ENCODE measurements around the gene LMTK3. TPM values are rescaled to one million over a fixed set of nuclear protein-coding genes. Genes with fewer than 3 reads are reported as not detected.

Gene LMTK3
- total and polyA plus RNA-seq, 12 donors = 0.06 to 15.1 (median 2.2) TPM

GRCh38 chr19:48450441-48450840 lies 61.2 kb downstream of the LMTK3 start:
- no peak for TF ChIP-seq POLR2A (IDR thresholded peaks at IDR 0.05)
- TF ChIP-seq CTCF (IDR thresholded peaks at IDR 0.05) = no peak
- intact Hi-C loops (cut with DNase I) = no loop called here
- no peak for DNase-seq
- Histone ChIP-seq H3K36me3 (replicated peaks in 1 of 2) (peaks cover 0 to 66% of the 10 kb centered on the region in 2 donors), H3K4me1 (replicated peaks in 1 of 2) (peaks cover 5 to 6% of the 10 kb centered on the region in 2 donors), H3K27me3 (no peaks in the 10 kb centered on the region), H3K9me3 (replicated peaks in 1 of 3) (no peaks in the 10 kb centered on the region), H3K27ac (no peak overlapping the region), H3K4me3 (no peak overlapping the region)
- whole genome bisulfite sequencing, 4 donors = 92 to 95% (median 94%) methylated on average over 13 to 23 of the region's 23 CpGs

- DNase-seq = no peak
- 79 to 93% (median 91%) methylated on average over 4 of the region's 4 CpGs for WGBS, 4 donors
- H3K9me3 ChIP-seq (replicated peaks in 1 of 3) = no peaks in the 10 kb centered on the region
- peaks cover 5% of the 10 kb centered on the region for H3K27me3 ChIP-seq
- H3K36me3 ChIP-seq (replicated peaks in 1 of 2) = peaks cover 0 to 62% of the 10 kb centered on the region in 2 donors
- intact Hi-C loops (cut with DNase I) = loop anchor here in 1 of 2 donors (10.0 kb wide), 1 partner anchor 54 kb away; the partner anchor contains the start of genes GRIN2D and KDELR1
- no peak overlapping the region for H3K27ac ChIP-seq
- H3K4me1 ChIP-seq (replicated peaks in 1 of 2) = peaks cover 5 to 20% of the 10 kb centered on the region in 2 donors
- H3K4me3 ChIP-seq = no peak overlapping the region
- TF ChIP-seq POLR2A (IDR thresholded peaks at IDR 0.05) = no peak
- TF ChIP-seq CTCF (IDR thresholded peaks at IDR 0.05) = no peak
Measured at GRCh38 chr19:48448563-48448962, 63.1 kb downstream of the LMTK3 start.

GRCh38 chr19:48446579-48446978 lies 65.1 kb downstream of the LMTK3 start:
- H3K36me3 ChIP-seq (replicated peaks in 1 of 2) = peaks cover 0 to 42% of the 10 kb centered on the region in 2 donors
- no peaks in the 10 kb centered on the region for H3K9me3 ChIP-seq (replicated peaks in 1 of 3)
- intact Hi-C loops (cut with DNase I) = loop anchor here in 1 of 2 donors (10.0 kb wide), 1 partner anchor 52 kb away; the partner anchor contains the start of genes GRIN2D and KDELR1
- peak overlapping the region in 3 of 4 donors; percentile 72 to 100 (median 86) for H3K4me3 ChIP-seq
- H3K27me3 ChIP-seq = peaks cover 5% of the 10 kb centered on the region
- H3K27ac ChIP-seq = no peak overlapping the region
- no peak for TF ChIP-seq CTCF (IDR thresholded peaks at IDR 0.05)
- TF ChIP-seq POLR2A (IDR thresholded peaks at IDR 0.05) = no peak
- peaks cover 5 to 20% of the 10 kb centered on the region in 2 donors for H3K4me1 ChIP-seq (replicated peaks in 1 of 2)
- WGBS, 4 donors = 66 to 87% (median 80%) methylated on average over 5 to 7 of the region's 7 CpGs
- DNase-seq = no peak

- peak within 1 kb of the TSS; percentile 51 to 91 (median 82) for H3K27ac ChIP-seq
- intact Hi-C loops (cut with DNase I) = loop anchor here in 1 of 2 donors (10.0 kb wide), 1 partner anchor 51 kb away; the partner anchor contains the start of genes GRIN2D and KDELR1
Measured at GRCh38 chr19:48445606-48446481, 65.8 kb downstream of the LMTK3 start, which contains the start of gene GRWD1. TSS of gene GRWD1 (plus strand) at chr19:48445983. CDS start at chr19:48446006, 23 bp downstream.

More at GRCh38 chr19:48445606-48446481, 65.8 kb downstream of the LMTK3 start, which contains the start of gene GRWD1:
- Histone ChIP-seq H3K4me3 (peak within 1 kb of the TSS; percentile 66 to 100 (median 79)), H3K27me3 (peaks cover 5% of the 10 kb centered on the region), H3K36me3 (replicated peaks in 1 of 2) (peaks cover 0 to 35% of the 10 kb centered on the region in 2 donors), H3K9me3 (replicated peaks in 1 of 3) (no peaks in the 10 kb centered on the region), H3K4me1 (replicated peaks in 1 of 2) (peaks cover 5 to 20% of the 10 kb centered on the region in 2 donors)
- 0 to 1% (median 0%) methylated on average over 20 to 61 of the region's 61 CpGs for WGBS, 4 donors
- peak; percentile 88 to 97 (median 94) for DNase-seq
- no peak for TF ChIP-seq CTCF (IDR thresholded peaks at IDR 0.05)
- TF ChIP-seq POLR2A (IDR thresholded peaks at IDR 0.05) = peak in 1 of 2 donors; percentile 35
